HepG2 (cell line): ENCODE results near the gene ELANE. TPM values are rescaled to one million over a fixed set of nuclear protein-coding genes. Genes with fewer than 3 reads are reported as not detected.

ENCODE experiments used
- ERF ChIP-seq: IDR thresholded peaks from 2 replicates; pipeline ENCODE4 v1.6.1; 2018; ENCODE audit warnings: missing biosample characterization, missing genetic modification reagents
- FOXP4 ChIP-seq: sonication (generic); formaldehyde crosslinking; IDR thresholded peaks from 2 replicates; pipeline ENCODE4 v1.4.0; 2020; ENCODE audit warnings: missing genetic modification reagents
- GLI4 ChIP-seq: sonication (generic); formaldehyde crosslinking; IDR thresholded peaks from 2 replicates; pipeline ENCODE4 v1.5.1; 2020; ENCODE audit warnings: missing genetic modification reagents, mild to moderate bottlenecking, moderate library complexity, borderline replicate concordance
- HDAC1 ChIP-seq: sonication (generic); formaldehyde crosslinking; IDR thresholded peaks from 2 replicates; pipeline ENCODE4 v1.5.1; 2020; ENCODE audit warnings: mild to moderate bottlenecking, missing genetic modification reagents
- IKZF1 ChIP-seq: fragments of 450-650 bp; IDR thresholded peaks from 2 replicates; pipeline ENCODE4 v1.7.1; 2016
- NCOA1 ChIP-seq: sonication (generic); formaldehyde crosslinking; IDR thresholded peaks from 2 replicates; pipeline ENCODE4 v1.9.0; 2021; ENCODE audit warnings: missing genetic modification reagents
- NR2C2 ChIP-seq: sonication (generic); formaldehyde crosslinking; IDR thresholded peaks from 2 replicates; pipeline ENCODE4 v1.4.0; 2020; ENCODE audit warnings: missing genetic modification reagents, mild to moderate bottlenecking, moderate library complexity, borderline replicate concordance
- NR2F6 ChIP-seq, 2 experiments: IDR thresholded peaks; 2 replicates each; pipeline ENCODE4 v1.6.1; 2016; ENCODE audit warnings: antibody characterized with exemption in 1 of 2, mild to moderate bottlenecking in 1 of 2
- POGK ChIP-seq: sonication (generic); formaldehyde crosslinking; conservative IDR thresholded peaks from 2 replicates; pipeline ENCODE4 v1.8.0; 2022; ENCODE audit warnings: mild to moderate bottlenecking, moderate library complexity, missing genetic modification reagents
- SMARCC2 ChIP-seq: fragments of 450-650 bp; IDR thresholded peaks from 2 replicates; pipeline ENCODE4 v1.6.1; 2017; ENCODE audit warnings: antibody characterized with exemption, mild to moderate bottlenecking
- UBTF ChIP-seq: sonication (generic); formaldehyde crosslinking; IDR thresholded peaks from 2 replicates; pipeline ENCODE4 v1.4.0; 2020; ENCODE audit warnings: mild to moderate bottlenecking, missing genetic modification reagents
- YEATS2 ChIP-seq: sonication (generic); formaldehyde crosslinking; IDR thresholded peaks from 2 replicates; pipeline ENCODE4 v1.4.0; 2020; ENCODE audit warnings: missing genetic modification reagents, borderline replicate concordance
- ZFYVE20 ChIP-seq: sonication (generic); formaldehyde crosslinking; IDR thresholded peaks from 2 replicates; pipeline ENCODE4 v1.8.0; 2023; ENCODE audit warnings: low read depth, mild to moderate bottlenecking, moderate library complexity, missing genetic modification reagents, borderline replicate concordance
- ZNF18 ChIP-seq: sonication (generic); formaldehyde crosslinking; IDR thresholded peaks from 2 replicates; pipeline ENCODE4 v1.8.0; 2022; ENCODE audit warnings: mild to moderate bottlenecking, missing genetic modification reagents; ENCODE audit not compliant: insufficient replicate concordance
- ZNF367 ChIP-seq: sonication (generic); formaldehyde crosslinking; IDR thresholded peaks from 2 replicates; pipeline ENCODE4 v1.4.0; 2020; ENCODE audit warnings: missing genetic modification reagents, borderline replicate concordance
- ZNF543 ChIP-seq: sonication (generic); formaldehyde crosslinking; IDR thresholded peaks from 2 replicates; pipeline ENCODE4 v1.4.0; 2020; ENCODE audit warnings: mild to moderate bottlenecking, missing genetic modification reagents
- ZNF552 ChIP-seq: sonication (generic); formaldehyde crosslinking; IDR thresholded peaks from 2 replicates; pipeline ENCODE4 v1.9.0; 2022; ENCODE audit warnings: missing genetic modification reagents, mild to moderate bottlenecking, borderline replicate concordance
- ZUFSP ChIP-seq: sonication (generic); formaldehyde crosslinking; IDR thresholded peaks from 2 replicates; pipeline ENCODE4 v1.9.0; 2021; ENCODE audit warnings: missing genetic modification reagents, mild to moderate bottlenecking, borderline replicate concordance
- polyA plus RNA-seq, 8 experiments: library from polyadenylated mRNA; depleted of rRNA in 3 of 8; stranded (reverse) in 7 of 8; unstranded in 1 of 8; fragments of >200 nt; fragmentation: Illumina TruSeq in 4 of 8; extraction: Trizol in 4 of 8; gene quantifications; 2 replicates each; pipeline versions ENCODE4 v1.2.1 to v1.2.3, GENCODE V29; 2011 to 2016; ENCODE audit warnings: low read depth in 4 of 8, missing spikeins in 1 of 8, mixed read lengths in 1 of 8; ENCODE audit not compliant: insufficient read depth in 1 of 8
- total RNA-seq, 5 experiments: library from RNA; depleted of rRNA; stranded (reverse); fragments of >200 nt; fragmentation: Illumina TruSeq; extraction: Trizol; gene quantifications; 2 replicates each; pipeline ENCODE4 v1.2.3, GENCODE V29; 2016; ENCODE audit warnings: low read depth in 1 of 5

The ELANE gene
- total and polyA plus RNA-seq, 2 of the 13 experiments (the other 11 are each of a cell fraction or from before 2014, with no cell fraction given) = not detected

GRCh38 chr19:892894-893689, 41.0 kb downstream of the ELANE start, which contains the start of the genes MED16 and RNU6-9 (continued):
- no peak for TF ChIP-seq ZNF367 (CRISPR knock-in tag)
- no peak; the same call in 1 of the 2 replicates for TF ChIP-seq POGK
- no peak for TF ChIP-seq ZUFSP (CRISPR knock-in tag)
- no peak for TF ChIP-seq ZNF543
- TF ChIP-seq YEATS2 (CRISPR knock-in tag) = no peak
- no peak for TF ChIP-seq ZNF18
- no peak for TF ChIP-seq GLI4 (CRISPR knock-in tag)
- no peak for TF ChIP-seq SMARCC2
- TF ChIP-seq NR2C2 = no peak
- no peak for TF ChIP-seq ZFYVE20 (CRISPR knock-in tag)
- TF ChIP-seq NCOA1 (CRISPR knock-in tag) = no peak; the same call in 1 of the 2 replicates
- TF ChIP-seq HDAC1 (CRISPR knock-in tag) = 0 out of 2 replicates have a peak, but pooled peaks have one; percentile 22
- peak; percentile 39; the same call in 1 of the 2 replicates for TF ChIP-seq FOXP4 (CRISPR knock-in tag)
- no peak for TF ChIP-seq ERF (CRISPR knock-in tag)
- no peak for TF ChIP-seq ZNF552 (CRISPR knock-in tag)
- TF ChIP-seq IKZF1 = no peak
- no peak; the same call in 1 of the 2 replicates for TF ChIP-seq UBTF
- peak; percentile 34; the same call in 1 of the 2 replicates for TF ChIP-seq NR2F6 (IDR thresholded peaks at IDR 0.05)
- TF ChIP-seq NR2F6 (CRISPR knock-in tag; IDR thresholded peaks at IDR 0.05) = no peak
